GM21737 (cell line): ENCODE results near the gene TBP.

Experiments
- ATAC-seq: cut with Tn5 transposase; IDR thresholded peaks from one replicate; pipeline ENCODE4 v1.9.1; 2021; ENCODE audit warnings: mild to moderate bottlenecking, moderate library complexity; ENCODE audit not compliant: unreplicated experiment

Gene TBP

GRCh38 chr6:170533792-170534191 is 20.4 kb upstream of the TBP start:
- no peak for ATAC-seq

DNA sequence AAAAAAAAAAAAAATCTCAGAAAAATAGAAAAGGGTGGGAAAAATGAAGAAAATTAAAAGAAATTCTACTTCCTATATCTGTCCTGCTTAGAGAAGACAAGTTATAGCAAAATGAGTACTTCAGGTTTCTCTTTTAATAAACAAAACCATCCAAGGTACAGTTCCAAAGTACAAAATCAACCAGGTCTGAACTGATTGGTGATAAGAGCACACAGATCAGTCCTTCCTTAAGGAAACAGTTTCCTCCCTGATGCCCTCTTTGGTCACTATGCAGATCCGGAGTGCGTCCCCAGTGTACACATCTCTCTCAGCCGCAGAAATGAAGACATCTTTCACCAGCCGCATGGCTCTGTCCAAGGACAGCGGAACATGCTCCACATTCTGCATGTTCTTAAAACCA is 19.2 kb upstream of the TBP start:
- no peak for ATAC-seq

DNA sequence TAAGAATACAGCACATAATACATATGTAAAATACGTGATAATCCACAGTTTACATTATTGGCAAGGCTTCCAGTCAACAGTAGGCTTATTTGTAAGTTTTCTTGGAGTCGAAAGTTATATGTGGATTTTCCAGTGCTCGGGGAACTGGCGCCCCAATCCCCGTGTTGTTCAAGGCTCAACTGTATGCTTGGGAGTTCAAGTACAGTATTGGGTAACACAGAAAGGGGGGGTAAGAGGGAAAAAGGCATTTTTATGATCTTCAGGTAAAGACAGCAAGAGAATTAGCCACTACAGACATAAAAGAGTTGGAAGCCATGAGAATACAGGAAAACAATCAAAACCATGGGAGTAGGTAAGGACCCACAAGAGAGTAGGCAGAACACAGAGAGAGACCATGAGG is 17.5 kb upstream of the TBP start:
- no peak for ATAC-seq

- no peak for ATAC-seq
Measured at GRCh38 chr6:170537329-170537728, 16.8 kb upstream of the TBP start.

DNA sequence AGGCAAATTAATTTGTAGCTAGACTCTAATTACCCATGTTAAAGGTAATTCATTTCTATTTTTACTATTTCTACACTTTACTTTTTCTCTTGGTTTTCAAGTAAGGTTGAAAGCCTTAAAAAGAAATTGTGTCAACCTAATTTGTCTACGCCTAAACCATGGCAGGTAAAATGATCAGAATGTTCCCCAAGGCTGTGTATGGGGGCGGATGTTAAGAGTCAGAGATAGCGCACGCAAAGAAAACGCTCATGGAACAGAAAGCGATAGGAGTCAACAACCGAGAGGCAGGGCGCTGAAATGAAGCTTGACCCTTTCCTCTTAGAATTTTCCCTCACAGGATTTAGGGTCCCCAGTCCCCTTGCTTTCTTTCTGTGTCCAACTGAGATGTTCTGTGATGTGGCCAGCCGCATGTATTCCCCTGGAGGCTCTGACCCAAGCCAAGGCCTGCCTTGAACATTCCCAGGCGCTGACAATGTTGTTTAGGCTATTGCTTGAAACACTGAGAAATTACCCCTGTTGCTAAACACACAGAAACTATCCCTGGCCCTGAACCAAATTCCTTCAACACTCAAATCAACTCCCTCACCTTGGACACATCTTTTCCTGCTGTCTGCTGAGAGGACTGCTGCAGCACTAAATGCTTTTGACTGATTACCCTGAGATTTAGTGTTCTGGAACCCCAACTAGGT is 12.0 kb upstream of the TBP start:
- ATAC-seq: no peak

DNA sequence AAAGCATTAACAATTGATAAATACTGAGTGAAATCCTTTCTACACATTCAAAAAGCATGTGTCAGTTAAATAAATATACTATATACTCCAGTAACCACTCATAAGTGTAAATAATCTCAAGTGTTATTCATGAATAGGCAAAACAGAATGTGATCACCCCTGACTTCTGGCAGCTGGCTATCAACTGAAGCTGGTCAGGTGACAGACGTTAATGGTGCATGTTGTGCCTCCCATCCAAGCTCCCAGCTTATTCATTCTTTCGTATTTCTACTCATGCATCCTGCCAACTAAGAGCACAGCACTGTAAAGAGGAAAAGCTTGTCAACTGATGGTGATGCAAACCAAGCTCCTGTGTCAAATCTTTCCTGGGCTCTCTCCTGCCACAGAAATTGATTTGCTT is 8.8 kb upstream of the TBP start:
- no peak for ATAC-seq

DNA sequence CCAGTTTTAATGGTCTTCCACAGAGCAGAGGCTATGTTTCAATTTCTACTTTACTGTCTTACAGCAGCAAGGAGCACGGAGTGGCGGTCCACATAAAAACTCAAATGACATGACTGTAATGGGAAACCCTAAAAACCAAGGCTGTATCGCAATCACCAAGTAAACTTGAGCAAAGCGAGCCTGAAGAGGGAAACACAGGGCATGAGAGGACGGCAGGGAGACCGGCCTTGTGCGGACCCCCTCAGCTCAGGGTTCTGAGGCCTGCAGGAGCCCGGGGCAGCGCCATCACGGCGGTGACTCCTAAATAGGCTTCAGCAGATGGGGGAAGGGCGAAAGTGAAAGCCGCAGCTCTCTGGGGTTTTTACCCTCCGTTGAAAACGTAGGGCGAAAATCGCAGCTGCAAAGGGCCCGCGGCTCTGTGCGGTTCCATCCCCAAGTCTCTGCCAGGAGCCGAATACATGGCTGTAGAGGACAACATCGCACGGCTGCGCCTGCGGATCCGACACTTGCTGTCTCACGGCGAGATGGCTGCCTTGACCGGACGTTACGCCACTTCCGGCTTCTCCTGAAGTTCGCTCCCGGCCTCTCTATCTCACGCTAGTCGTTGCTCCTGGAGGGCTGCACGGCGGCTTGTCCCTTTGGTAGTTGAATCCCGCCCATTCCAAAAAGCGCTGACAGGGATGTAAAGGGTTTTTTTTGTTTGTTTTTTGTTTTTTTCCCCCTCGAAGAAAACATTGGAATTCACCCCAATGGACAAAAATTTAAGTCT is 1.2 kb upstream of the TBP start, which contains the start of gene PSMB1:
Gene PSMB1 (minus strand): TSS at position 543 of the 769 bp plus-strand sequence. CDS start 65 bp downstream, at position 478.
- ATAC-seq: peak; percentile 45

GRCh38 chr6:170553534-170554012 is 596 bp upstream of the TBP start:
- peak; percentile 37 for ATAC-seq

DNA sequence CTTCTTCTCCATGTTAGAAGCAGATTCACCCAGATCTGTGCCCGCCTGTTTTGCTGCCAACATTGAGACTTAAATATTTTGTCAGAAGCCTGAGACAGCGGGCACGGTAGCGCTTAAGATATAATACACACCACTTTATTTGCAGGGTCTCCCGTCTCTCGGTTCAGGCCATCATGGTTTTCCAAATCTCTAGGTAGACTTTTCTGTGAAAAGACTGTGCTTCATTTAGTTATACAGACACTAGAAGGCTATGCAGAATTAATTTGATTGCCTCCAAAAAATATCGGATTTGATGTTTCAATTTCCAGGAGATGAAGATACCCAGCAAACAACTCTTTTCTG is 598 bp downstream of the TBP start:
- no peak for ATAC-seq

- no peak for ATAC-seq
Measured at GRCh38 chr6:170555305-170555704, 1.1 kb downstream of the TBP start.

GRCh38 chr6:170561555-170561954 is 7.4 kb downstream of the TBP start:
- ATAC-seq: no peak

- no peak for ATAC-seq
Measured at GRCh38 chr6:170564936-170565530, 10.9 kb downstream of the TBP start.

GRCh38 chr6:170572704-170573466 is 18.7 kb downstream of the TBP start:
- no peak for ATAC-seq

DNA sequence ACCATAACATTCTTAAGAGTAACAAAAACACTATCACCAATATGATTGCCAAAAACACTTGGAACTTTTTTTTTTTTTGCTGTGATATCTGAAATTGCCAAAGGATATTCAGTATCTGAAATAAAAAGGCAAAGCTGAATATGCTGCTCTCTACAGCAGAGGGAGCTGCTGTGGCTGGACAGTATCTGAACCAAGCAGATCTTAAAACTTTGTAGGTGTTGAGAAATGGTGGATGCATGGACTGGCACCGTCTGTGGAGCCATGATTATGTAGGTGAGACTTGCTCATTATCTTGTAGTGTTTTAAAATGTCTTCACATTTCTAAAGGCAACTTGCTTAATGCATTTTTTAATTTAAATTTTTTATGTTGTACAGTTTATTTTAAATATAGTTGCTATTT is 21.1 kb downstream of the TBP start:
- no peak for ATAC-seq

- ATAC-seq: no peak
Measured at GRCh38 chr6:170578909-170579308, 24.7 kb downstream of the TBP start.

DNA sequence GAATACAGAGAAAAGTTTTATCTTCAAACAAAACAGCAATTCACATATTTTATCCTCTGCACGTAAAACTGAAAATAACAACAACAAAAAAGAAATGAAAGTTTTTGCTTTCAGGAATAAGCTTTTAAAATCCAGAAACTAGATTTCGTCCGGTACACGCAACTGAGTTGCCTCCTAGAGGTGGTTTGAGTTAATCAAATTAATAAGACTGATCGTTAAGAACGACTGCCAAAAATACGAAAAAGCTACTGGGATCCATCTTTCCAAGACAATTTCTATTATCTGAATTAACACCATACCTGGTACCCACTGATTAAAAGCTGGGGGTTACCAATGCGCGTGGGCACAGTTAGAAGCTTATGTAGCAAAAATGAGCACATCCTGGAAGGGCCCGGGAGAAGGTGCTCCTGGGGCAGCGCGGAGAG is 29.6 kb downstream of the TBP start:
- peak; percentile 1 for ATAC-seq

- ATAC-seq: peak; percentile 98
Measured at GRCh38 chr6:170584181-170584953, 30.2 kb downstream of the TBP start, which contains the start of gene PDCD2. Gene PDCD2 (minus strand): TSS chr6:170584637. CDS start chr6:170584581, 56 bp downstream.

- peak; percentile 2 for ATAC-seq
Measured at GRCh38 chr6:170584954-170585498, 30.9 kb downstream of the TBP start.

GRCh38 chr6:170590725-170591124 is 36.6 kb downstream of the TBP start:
- ATAC-seq: no peak

- no peak for ATAC-seq
Measured at GRCh38 chr6:170596426-170596825, 42.3 kb downstream of the TBP start.
